Stimulated activated CD8-positive, alpha-beta memory T cell treated with anti-CD3 and anti-CD28 coated beads, Interleukin-4, amount 100 ng/mL, for 24 hours (primary cell): Measurements from ENCODE around the gene MCCD1.

ENCODE experiments used
- DNase-seq: peaks from one replicate; pipeline ENCODE4 v3.0.0-alpha.2; 2020; ENCODE audit warnings: low read depth

The MCCD1 gene

GRCh38 chr6:31543639-31544038 lies 14.9 kb downstream of the MCCD1 start:
- no peak for DNase-seq

GRCh38 chr6:31544676-31545075 lies 15.9 kb downstream of the MCCD1 start:
- DNase-seq: no peak

- no peak for DNase-seq
Observed at GRCh38 chr6:31545291-31545690, 16.5 kb downstream of the MCCD1 start.

GRCh38 chr6:31546339-31546957 lies 17.7 kb downstream of the MCCD1 start, which contains the start of gene ATP6V1G2:
Gene ATP6V1G2, minus strand, starts transcription at chr6:31546608. Its CDS starts 49 bp downstream, at chr6:31546559.
- peak; percentile 80 for DNase-seq

- DNase-seq: peak; percentile 89
Observed at GRCh38 chr6:31546958-31547726, 18.4 kb downstream of the MCCD1 start, which contains the start of gene NFKBIL1. Gene NFKBIL1, plus strand, starts transcription at chr6:31547608. Its CDS starts 87 bp downstream, at chr6:31547695.

- DNase-seq: no peak
Observed at GRCh38 chr6:31547727-31548543, 19.2 kb downstream of the MCCD1 start.

GRCh38 chr6:31548544-31548873 lies 19.7 kb downstream of the MCCD1 start:
- no peak for DNase-seq

GRCh38 chr6:31551371-31551770 lies 22.6 kb downstream of the MCCD1 start:
- DNase-seq: peak; percentile 44

- DNase-seq: no peak
Observed at GRCh38 chr6:31556307-31556706, 27.5 kb downstream of the MCCD1 start.

GRCh38 chr6:31557443-31558317 lies 28.9 kb downstream of the MCCD1 start:
- DNase-seq: no peak

- no peak for DNase-seq
Observed at GRCh38 chr6:31558318-31558625, 29.5 kb downstream of the MCCD1 start.

GRCh38 chr6:31558631-31559500 lies 30.1 kb downstream of the MCCD1 start:
- DNase-seq: no peak

GRCh38 chr6:31559606-31559957 lies 30.8 kb downstream of the MCCD1 start:
- no peak for DNase-seq

GRCh38 chr6:31559958-31560696 lies 31.4 kb downstream of the MCCD1 start:
- no peak for DNase-seq

GRCh38 chr6:31560697-31561058 lies 31.9 kb downstream of the MCCD1 start:
- DNase-seq: no peak

- no peak for DNase-seq
Observed at GRCh38 chr6:31567531-31568370, 39.0 kb downstream of the MCCD1 start.

- DNase-seq: no peak
Observed at GRCh38 chr6:31568537-31568961, 39.8 kb downstream of the MCCD1 start.

GRCh38 chr6:31569861-31570536 lies 41.2 kb downstream of the MCCD1 start:
- DNase-seq: no peak
